GM18505 (cell line): Measurements from ENCODE around the gene PNISR.

Source experiments
- ATAC-seq: cut with Tn5 transposase; IDR thresholded peaks from one replicate; pipeline ENCODE4 v1.9.1; 2021; ENCODE audit not compliant: unreplicated experiment
- POLR2A ChIP-seq: IDR thresholded peaks from 4 replicates; pipeline ENCODE4 v1.6.1; 2011; ENCODE audit warnings: borderline replicate concordance; ENCODE audit not compliant: insufficient read depth, insufficient read length; ENCODE audit errors: extremely low read depth

The PNISR gene

DNA sequence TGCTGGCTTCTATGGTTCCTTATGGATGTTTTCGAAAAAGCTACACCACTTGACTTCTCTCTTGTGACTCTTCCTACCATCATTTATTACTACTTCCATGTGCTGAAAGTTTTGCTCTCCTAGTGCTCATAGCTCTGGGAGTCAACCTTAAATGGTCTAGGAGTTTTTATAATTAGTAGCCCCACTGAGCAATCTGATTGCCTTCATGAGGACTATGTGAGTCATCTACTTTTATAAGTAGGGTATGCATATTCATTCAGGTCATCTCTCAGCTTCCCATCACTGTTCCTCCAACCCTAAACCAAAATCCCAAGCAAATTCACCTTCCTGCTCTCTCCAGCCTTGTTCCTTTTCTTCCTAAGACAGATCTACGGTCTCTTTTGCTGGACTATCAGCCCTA lies 58.3 kb downstream of the PNISR start:
- TF ChIP-seq POLR2A = no peak
- ATAC-seq = no peak

DNA sequence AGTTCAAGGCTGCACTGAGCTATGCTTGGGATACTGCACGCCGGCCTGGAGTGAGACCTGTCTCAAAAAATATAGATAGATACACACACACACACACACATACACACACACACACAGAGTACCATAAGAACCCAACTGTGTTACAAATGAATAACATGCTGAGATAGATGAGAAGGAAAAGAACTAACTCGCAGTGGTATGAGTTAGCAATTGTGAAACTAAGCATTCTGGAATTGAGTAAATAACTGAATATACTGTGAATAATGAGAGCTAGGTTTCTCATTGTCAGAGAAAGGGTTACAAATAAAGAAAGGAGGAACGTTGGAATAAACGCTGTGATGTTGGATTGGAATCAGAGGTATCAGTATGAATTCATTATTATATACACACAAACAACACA lies 61.1 kb downstream of the PNISR start:
- no peak for TF ChIP-seq POLR2A

DNA sequence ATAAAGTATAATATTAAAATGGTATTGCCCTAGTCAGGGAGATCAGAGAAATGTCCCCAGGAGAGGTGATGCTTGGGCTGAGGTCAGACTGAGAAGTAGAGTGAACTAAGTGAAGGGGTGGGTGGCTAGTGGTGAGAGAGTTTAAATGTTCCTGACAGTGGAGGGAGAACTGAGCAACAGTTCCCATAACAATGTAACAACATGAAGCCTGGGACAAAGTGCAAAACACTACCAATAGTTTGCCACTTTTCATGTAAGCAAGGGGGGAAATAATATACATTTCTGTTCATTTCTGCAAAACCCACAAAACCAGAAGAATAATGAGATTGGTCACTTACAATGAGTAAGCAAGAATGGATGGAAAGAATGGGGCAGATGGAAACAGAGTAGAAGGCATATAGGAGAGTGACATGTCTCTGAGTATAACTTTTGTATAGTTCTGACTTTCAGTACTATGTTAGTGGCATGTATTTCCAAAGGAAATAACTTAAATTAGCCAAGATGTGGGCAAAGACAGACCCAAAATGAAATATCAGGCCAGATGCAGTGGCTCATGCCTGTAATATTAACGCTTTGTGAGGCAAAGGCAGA lies 62.3 kb downstream of the PNISR start:
- TF ChIP-seq POLR2A = no peak
- ATAC-seq = no peak

More for the DNA sequence above, 61.1 kb downstream of the PNISR start:
- peak; percentile 80 for ATAC-seq

DNA sequence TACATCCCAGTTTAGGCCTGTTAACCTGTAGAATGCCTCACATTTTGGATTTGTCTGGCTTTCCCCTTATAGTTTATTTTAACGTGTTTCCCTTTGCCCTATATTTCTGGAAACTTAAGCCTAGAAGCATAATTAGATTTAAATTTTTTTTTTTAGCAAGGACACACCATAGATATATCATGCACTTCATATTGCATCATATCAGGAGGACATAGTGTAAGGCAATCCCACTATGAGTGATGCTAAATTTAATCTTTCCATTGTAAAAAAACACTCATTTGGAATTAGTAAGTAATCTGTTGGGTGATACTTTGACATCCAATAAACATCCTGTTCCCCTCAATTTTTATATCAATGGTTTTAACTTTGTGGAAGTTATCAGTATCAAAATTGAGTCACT lies 65.3 kb downstream of the PNISR start:
- no peak for TF ChIP-seq POLR2A
- no peak for ATAC-seq

DNA sequence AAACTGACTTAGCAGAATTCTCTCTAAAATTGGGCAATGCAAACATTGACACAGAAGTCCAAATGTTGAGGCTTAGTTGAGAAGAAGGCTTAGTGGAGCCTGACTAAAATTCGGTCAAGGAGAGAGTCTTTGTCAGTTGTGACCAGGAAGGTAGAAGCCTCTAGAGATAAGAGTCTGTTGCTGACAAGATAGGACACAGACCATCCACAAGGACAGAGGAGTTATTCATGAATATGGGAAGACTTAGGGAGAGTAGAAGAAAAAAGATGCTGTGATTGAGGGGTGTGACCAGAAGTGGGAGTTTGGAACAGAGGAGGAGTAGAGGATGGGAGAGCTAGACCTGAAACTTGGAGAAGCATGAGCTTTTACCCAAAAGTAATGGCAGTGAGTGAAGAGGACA lies 68.5 kb downstream of the PNISR start:
- no peak for ATAC-seq
- no peak for TF ChIP-seq POLR2A

DNA sequence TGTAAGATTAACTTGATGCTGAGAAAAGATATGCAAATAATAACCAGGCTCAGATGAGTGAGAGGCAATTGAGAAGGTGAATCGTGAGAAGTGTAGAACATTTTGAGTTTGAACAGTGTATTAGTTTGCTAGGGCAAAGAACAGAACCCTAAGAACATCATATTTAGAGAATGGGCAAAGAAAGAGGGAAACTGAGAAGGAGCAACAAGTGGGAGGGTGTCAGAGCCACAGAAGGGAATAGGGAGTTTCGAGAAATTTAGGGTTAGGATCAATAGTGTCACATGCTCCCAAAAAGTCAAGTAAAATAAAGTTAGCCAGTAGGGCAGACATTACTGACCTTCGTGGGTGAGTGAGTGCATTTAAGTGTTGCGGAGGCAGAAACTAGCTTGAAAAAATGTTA lies 70.1 kb downstream of the PNISR start:
- TF ChIP-seq POLR2A = no peak

DNA sequence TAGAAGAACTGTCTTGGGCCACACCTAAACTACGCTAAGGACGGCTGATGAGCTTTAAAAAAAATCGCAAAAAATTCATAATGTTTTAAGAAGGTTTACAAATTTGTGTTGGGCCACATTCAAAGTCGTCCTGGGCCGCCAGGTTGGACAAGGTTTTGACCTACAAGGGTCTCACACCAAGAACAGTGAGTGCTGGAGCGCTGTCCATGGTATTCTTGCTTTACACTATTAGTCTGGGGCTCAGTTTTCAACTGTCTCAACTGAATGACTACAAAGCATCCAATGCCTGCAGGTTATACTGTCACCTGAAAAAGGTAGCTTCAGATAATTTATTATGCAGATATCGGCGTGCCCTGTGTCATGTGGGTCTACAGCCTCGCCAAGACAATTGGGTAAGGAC lies 72.0 kb downstream of the PNISR start:
- TF ChIP-seq POLR2A = no peak
- ATAC-seq = no peak

More for the DNA sequence above, 70.1 kb downstream of the PNISR start:
- no peak for ATAC-seq

DNA sequence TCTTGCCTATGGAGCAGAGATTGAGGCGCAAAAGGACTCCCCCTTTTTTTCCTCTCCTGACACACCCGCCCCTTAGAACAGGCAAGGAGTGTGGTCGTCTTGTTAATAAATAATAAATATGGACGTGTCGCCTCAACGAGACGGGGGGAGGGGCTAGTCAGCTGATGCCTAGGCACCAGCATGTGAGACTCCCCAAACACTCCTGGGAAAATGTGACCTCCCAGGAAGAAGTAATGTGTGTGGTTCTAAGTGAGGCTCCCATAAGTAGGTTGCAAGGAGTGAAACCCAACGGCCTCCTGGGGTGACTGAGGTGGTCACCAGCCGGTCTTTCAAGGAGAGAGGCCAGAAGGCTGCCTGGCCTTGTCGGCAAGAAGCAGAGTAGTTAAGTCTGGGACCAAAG lies 74.5 kb downstream of the PNISR start:
- no peak for TF ChIP-seq POLR2A
- no peak for ATAC-seq

DNA sequence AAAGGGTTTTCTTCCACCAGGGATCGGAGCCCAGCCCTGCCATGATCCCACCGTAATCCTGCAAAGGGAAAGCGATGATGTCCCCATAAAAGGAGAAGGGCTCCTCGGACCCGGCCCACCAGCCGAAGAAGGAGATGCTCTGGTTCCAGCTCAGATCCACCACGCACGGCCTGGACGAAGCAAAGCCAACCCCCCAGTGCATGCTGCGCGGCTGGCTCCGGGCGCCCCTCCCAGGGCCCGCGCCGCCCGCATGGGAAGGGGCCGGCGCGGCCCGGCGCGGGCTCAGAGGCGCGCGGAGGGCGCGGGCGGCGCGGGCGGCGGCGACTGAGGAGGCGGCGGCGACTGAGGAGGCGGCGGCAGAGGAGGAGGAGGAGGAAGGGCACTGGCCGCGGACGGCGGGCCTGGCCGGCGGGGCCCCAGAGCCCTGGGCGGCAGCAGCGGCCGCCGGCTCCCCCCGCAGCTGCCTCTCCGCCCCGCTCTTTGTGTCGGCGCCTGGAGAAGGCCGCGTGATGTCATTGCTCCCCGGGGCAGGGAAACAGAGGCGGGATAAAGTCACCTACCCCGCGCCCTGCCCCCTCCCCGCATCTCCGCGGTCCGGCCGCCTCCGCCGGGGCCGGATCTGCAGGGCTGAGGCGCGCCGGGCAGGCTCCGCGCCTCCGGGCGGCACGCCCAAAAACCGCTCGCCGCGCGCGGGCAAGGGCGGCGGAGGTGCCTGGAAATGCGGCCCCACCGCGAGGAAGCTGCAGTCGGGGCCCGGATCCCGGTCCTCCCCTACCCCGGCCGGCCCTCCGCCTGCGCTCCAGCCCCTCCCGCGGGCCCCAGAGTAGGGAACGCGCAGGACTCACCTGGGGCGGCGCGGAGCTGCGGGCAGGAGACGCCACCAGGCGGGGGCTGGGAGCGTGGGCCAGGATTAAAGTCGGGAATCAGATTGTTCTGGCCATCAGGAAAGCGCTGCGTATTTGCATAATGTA lies 75.7 kb downstream of the PNISR start, which contains the start of gene FAXC:
TSS of gene FAXC (minus strand) at position 504 of the 971 bp plus-strand sequence. CDS start at position 202, 302 bp downstream.
- no peak for TF ChIP-seq POLR2A
- ATAC-seq = peak; percentile 61

DNA sequence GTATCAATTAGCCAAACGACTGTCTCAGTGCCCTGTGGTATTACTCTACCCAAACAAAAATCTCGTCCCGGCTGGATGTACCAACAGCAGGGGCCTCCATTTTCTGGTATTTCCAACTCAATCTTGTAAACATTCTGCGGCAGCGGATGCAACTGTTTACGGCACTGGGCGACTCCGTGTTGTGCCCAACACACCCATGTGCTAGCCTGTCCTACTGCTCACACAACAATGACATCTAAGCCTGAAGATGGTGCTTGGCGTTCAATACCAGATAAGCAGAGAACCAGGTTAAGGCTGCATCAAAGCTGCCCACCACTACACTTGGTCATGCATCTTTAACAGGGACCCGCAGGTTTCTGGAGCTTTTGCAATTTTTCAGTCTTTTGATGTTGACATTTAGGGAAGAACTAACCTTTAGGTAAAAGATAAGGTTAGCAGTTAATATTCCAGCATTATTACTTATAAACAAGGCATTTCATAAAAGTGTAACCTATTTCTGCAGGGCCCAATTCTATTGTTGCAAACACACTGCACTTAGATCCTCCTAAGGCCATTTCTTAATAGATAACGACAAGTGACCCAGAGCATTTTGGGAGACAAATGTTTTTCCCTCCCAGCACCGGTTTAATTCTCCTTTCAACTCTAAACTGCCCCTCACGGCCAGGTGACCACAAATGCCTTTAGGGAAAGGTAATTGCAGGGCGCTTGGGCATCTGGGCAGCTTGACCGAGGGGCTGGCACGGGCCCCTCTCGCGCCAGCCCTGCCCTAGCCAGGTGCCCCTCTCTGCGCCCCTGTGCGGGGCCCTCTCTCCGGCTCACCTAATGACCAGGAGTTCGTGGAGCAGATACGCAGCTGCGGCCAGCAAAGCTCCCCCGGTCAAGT lies 76.6 kb downstream of the PNISR start:
- TF ChIP-seq POLR2A = no peak
- ATAC-seq = no peak
